HG03378 (cell line): Measurements from ENCODE around the gene PODNL1.

Experiments
- ATAC-seq: cut with Tn5 transposase; IDR thresholded peaks from one replicate; pipeline ENCODE4 v1.9.1; 2021; ENCODE audit warnings: mild to moderate bottlenecking, moderate library complexity; ENCODE audit not compliant: unreplicated experiment

The PODNL1 gene

GRCh38 chr19:13959141-13959961 lies 21.1 kb upstream of the PODNL1 start:
- no peak for ATAC-seq

GRCh38 chr19:13958043-13958442 lies 19.8 kb upstream of the PODNL1 start:
- no peak for ATAC-seq

- ATAC-seq, result no peak
Observed at GRCh38 chr19:13957051-13957450, 18.8 kb upstream of the PODNL1 start.

- ATAC-seq, result no peak
Observed at GRCh38 chr19:13956365-13956744, 18.1 kb upstream of the PODNL1 start.

- no peak for ATAC-seq
Observed at GRCh38 chr19:13955662-13956364, 17.6 kb upstream of the PODNL1 start.

- ATAC-seq, result no peak
Observed at GRCh38 chr19:13954185-13954584, 16.0 kb upstream of the PODNL1 start.

- ATAC-seq, result no peak
Observed at GRCh38 chr19:13952931-13953531, 14.8 kb upstream of the PODNL1 start.

GRCh38 chr19:13952154-13952930 lies 14.1 kb upstream of the PODNL1 start, which contains the start of gene DCAF15:
Gene DCAF15, plus strand, starts transcription at chr19:13952509. Its CDS starts 4 bp downstream, at chr19:13952513.
- ATAC-seq, result peak; percentile 97

GRCh38 chr19:13951799-13952153 lies 13.6 kb upstream of the PODNL1 start:
- peak; percentile 13 for ATAC-seq

GRCh38 chr19:13951043-13951442 lies 12.8 kb upstream of the PODNL1 start:
- no peak for ATAC-seq

GRCh38 chr19:13946414-13946813 lies 8.2 kb upstream of the PODNL1 start:
- ATAC-seq, result no peak

GRCh38 chr19:13942023-13942684 lies 3.9 kb upstream of the PODNL1 start:
- no peak for ATAC-seq

GRCh38 chr19:13937479-13938300 lies 527 bp downstream of the PODNL1 start:
- ATAC-seq, result no peak

- ATAC-seq, result no peak
Observed at GRCh38 chr19:13935765-13936510, 2.3 kb downstream of the PODNL1 start.

- ATAC-seq, result no peak
Observed at GRCh38 chr19:13934785-13935109, 3.5 kb downstream of the PODNL1 start.

GRCh38 chr19:13932911-13933393 lies 5.3 kb downstream of the PODNL1 start:
- no peak for ATAC-seq

GRCh38 chr19:13932149-13932637 lies 6.0 kb downstream of the PODNL1 start:
- no peak for ATAC-seq

- ATAC-seq, result no peak
Observed at GRCh38 chr19:13931391-13932148, 6.6 kb downstream of the PODNL1 start.
